HG03565 (cell line): Measurements from ENCODE around the gene NECTIN1.

Experiments used
- ATAC-seq: cut with Tn5 transposase; IDR thresholded peaks from one replicate; pipeline ENCODE4 v1.9.1; 2021; ENCODE audit warnings: mild to moderate bottlenecking, moderate library complexity; ENCODE audit not compliant: unreplicated experiment

Gene NECTIN1

DNA sequence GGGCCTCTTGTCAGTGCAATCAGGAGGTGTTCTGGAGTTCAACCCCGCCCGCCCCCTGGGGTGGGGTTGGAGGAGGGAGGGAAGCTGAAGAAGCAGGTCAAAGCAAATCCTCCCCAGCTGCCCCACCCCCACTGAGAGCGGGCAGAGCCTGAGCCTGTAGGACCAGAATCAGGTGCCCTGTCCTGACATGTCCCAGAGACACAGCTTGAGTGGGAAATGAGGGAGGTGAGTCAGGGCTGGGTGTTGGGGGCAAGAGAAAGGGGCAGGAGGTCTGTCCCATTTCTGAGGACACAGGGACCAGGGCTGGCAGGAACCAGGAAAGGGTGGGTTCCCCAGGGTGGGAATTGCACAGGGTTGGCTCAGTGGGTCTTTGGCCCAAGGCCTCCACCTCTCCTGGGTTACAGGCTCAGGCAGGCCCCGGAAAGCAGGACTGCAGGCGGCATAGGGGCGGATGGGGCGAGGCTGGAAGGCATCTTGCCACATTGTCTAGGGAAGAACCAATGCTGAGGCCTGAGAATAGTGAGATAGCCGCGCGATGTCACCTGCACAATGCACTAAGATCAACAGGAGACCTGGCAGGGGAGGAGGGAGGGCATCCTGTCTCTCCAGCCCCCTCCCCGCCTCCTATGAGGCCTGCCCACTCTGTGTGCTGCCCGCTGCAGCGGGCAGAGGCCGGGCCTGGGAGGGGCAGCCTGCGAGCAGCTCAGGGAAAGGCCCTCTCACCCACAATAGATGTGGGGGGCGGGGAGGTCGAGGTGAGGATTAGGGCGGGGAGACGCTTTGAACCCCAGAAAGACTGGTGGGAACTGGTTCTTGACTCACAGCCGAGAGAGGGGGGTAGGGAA lies 32.4 kb downstream of the NECTIN1 start:
- ATAC-seq = no peak

DNA sequence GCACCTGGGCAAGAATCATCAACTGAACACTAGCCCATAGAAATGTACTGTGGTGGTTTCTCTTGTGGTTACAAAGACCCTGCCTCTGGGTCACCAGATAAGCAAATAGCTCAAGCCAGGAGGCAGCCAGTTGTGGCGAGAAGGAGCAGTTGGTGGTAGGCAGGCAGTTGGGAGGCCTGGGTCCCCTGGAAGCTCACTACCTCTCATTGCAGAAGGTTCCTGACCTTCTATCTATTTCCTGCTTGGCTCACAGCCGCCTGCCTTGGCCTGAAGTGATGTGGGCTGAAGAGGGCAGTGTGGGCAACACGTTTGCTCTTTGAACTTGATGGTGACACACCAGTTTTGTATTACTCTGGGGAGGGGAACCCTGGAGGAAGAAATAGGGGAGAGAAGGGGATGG lies 34.7 kb downstream of the NECTIN1 start:
- ATAC-seq = no peak

DNA sequence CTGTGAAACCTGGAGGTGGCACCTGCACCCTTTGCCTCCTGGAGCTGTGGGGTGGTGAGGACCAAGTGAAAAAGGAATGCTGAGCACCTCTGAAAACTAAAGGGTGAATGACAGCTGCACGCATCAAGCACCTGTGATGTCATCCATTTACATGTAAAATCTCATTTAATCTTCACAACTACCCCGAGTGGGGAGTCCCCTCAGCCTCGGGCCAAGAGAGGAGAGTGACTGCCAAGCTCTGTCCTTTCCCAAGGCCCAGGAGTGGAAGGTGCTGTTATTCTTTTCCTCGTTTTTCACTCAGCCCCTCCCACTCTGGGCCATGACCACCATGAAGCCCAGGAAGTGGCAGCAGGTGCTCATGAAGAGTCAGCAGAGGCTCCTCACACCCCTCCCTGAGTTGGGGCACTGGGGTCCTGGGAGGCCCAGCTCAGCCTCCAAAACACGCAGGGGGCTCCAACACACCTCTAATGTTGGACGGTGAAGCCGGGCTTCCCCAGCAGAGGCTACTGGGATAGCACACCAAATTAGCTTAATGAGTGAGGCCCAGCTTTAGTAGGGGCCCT lies 35.7 kb downstream of the NECTIN1 start:
- ATAC-seq = no peak

DNA sequence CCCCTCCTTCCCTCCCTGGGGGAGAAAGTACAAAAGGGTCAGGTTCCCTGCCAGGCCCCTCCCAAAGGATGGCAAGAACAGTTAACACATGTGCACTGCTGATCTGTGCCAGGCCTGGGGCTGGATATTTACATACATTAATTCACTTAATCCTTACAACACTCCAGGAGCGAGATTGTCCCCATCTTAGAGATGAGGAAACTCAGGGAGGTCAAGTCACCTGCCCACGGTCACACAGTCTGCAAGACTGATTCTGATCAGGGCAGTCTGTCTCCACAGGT lies 36.5 kb downstream of the NECTIN1 start:
- no peak for ATAC-seq

DNA sequence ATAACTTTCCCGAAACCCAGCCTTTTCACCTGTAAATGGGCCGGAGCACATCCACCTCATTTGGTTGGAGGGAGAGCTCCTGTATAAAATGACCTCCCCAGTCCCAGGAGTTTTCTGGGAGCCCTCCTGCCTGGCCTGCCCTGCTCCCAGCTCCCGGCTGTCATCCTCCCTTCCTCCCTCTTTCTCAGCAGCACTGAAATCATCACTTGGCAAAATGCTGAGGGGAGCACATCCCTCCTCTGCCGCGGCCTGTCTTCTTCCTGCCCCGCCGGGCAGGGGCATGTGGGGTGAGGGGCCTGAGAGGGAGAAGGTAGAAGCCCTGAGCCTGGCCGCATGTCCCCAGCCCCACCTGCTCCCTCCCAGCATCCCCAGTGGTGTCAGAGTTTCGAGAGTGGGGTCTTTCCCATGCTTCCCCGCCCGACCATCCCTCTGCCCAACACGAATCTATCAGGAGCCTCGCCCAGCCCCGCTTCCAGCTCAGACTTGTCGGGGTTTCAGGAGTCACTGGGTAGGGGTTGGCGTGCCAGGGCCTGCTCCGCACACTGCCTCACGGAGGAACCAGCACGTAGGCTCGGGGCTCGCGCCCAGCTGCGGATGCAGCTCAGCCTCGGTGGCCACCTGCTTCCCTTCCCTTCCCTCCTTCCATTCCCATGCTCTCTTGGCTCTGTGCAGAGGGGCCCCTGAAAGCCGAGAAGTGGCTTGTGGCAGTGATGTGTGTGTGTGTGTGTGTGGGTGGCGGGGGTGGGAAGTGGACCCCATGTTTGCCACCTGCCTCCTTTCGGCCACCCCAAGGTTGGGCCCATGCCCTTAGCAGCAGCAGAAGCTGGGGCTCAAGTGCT lies 37.1 kb downstream of the NECTIN1 start:
- ATAC-seq = no peak

DNA sequence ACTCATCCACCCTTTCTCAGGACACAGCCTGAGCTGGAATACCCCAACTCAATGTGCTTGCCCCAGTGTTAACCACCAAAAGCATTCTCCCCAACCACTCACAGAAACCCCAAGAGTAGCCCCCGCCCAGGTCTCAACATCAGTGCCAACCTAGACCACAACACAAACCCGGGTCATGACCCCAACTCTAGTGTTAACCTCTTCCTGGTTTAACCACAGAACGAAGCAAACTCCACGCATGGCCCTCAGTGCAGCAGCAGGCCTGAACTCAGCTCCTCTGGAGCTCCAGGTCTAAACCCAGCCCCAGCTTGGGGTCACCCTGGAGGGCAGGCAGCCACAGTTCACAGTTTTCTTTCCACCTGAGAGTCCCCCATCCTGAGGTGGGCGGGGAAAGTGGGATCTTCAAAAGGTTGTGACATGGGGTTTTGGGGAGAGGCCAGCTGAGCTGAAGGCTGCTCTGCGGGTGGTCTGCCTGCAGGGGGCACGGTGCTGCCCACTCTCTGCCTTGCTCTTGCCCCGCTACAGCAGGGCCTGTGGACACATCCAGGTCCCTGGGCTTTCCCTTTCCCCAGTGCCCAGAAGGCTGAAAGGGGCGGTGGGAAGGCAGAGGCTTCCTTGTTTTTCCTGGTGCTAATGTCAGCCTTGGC lies 37.9 kb downstream of the NECTIN1 start:
- ATAC-seq = no peak

DNA sequence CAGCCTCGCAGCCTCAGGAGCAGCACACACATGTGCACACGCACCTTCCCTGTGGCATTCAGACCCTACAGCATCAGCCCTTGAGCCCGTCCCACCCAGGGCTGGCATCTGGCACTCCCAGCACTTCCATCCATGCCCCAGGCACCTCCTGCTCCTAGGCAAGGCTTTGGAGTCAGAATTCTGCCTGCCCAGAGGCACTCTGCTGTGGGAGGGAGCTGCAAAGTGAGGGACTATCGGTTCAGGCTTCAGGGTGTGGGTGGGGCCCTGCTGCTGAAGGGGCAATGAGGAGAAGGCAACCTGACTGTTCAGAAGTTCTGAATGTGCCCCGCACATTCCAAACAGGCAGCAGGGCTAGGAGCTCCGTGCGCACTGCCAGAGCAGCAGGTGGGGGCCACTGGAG lies 39.7 kb downstream of the NECTIN1 start:
- ATAC-seq = no peak

DNA sequence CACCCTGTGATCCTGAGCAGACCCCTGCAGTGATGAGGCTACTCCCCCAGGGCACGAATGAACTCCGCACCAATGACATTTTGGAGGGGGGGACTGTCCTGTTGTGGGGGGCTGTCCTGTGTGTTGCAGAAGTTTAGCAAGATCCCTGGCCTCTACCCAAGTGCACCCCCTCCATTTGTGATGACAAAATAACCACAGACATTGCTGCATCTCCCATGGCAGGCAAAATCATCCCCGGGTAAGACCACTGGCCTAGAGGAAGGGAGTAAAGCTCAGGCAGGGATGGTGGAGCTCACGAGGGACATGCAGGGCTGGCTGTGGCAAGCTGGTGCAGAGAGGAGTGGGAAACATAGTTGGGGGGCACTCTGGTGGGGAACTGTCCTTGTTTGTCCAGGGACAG lies 40.6 kb downstream of the NECTIN1 start:
- ATAC-seq = no peak

DNA sequence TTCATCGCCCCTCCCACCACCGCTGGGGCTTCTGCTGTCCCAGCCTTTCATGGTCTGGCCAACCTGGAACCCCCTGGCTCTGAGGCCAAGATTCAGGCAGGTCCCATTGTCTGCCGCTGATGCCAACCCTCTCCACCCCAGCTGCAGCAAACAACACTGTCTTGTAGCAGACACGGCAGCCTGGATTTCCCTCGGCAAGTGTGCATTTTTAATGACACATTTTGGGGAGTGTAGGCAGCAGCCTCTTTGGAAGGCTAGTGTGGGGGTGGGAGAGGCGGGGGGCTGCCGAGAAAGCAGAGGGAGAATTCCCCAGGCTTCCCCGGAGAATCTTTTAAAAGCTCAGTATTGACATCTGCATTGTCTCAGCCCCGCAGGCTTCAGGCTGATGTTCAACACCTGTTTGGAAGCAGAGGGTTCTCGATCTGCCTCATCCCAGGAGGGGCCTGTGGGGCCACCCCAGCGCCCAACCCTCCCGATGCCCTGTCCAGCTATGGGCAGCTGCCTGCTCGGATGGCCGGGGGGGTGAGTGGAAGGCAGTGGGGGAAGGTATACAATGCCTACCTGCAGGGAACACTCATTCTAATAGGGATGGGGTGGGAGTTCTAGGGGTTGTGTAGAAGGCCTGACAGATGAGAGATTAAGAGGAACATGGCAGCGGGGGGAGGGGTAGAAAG lies 41.5 kb downstream of the NECTIN1 start:
- ATAC-seq = no peak

DNA sequence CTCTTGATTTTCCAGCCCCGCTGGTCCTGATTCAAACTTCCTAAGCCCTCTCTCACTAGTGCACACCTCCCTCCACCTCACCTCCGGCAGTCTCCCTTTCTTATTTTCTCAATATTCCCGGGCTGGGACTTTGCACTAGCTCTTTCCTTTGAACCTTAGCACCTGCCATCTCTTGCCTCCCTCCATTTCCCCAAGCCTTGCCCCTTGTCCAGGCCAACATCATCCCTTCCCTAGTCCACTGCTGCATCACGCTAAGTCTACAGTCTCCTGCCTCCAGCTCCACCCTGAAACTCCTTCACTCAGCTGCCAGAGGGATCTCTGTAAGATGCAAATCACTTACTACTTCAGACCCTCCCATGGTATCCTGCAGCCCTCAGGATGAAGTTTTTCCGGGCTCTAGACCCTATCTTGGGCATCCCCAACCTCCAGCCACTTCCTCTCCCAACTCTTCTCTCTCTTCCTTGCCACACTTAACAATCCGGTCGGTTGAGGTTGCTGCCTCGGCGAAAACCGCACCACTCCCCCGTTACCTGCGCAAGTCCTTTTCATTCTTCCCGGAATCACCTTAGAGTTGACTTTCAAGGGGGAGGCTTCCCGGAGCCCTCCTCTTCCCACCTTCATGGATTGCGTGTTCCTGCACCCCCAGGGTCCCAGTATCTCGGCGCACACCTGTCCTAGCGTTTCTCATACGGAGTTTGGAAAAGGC lies 42.7 kb downstream of the NECTIN1 start:
- no peak for ATAC-seq

DNA sequence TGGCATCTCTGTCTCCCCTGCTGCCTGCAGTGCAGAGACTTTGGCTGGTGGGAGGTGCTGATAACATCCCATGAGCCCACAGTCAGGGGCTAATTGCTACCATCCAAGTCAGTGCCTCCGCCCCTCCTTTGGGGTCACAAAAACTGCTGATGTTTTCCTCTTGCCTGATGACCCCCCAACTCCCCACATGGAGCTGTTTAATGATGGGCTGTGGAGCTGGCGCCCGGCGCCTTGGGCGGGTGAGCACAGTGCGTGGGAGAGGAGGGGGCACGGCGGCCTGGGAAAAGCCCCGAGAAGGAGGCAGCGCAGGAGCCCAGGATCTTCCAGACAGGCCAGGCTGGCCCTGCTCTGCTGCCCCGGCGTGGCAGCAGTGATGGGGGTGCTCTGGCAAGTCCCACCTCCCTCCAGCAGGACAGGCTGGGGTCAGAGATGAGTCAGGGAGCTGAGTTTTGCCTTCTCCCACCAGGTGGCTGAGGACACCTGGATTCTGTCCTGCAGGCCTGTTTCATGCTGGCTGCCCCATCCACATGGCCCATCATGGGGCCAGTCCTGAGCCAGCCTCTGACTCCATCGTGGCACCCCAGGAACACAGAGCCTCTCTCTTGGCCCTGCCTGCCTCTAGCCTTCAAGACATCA lies 43.8 kb downstream of the NECTIN1 start:
- ATAC-seq = no peak

DNA sequence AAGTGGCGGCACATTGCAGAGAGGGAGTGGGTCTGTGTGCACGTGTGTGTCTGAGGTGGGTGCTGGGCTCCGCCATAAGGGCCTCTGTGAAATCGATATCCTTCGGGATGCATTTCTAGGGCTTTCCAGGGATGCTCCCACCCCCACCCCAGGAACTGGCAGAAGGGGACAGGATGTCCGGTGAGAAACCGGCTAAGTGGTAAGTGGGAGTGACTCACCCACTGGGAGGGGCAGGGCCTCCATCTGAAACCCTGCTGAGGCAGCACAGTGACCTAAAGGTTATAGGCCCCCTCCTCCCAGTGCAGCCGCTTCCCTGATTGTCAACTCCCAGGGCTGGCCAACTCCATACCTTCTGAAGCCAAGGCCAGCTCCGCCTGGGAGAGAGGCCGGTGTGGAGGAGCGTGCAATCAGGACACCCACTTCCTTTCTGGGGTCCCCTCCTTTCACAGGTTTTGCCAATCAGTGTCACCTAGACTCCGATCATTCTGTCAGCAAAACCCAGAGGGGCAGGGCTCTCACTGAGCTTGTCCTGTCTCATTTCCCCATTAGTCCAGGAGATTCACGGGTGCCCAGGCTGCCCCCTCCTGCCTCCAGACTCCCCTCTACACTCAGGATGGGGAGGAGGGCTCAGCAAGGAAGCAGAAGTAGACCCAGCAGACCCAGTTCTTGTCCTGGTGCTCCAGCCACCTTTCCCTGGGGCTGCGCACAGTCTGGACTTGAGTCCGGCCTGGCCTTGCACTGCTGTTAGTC lies 44.5 kb downstream of the NECTIN1 start:
- no peak for ATAC-seq

DNA sequence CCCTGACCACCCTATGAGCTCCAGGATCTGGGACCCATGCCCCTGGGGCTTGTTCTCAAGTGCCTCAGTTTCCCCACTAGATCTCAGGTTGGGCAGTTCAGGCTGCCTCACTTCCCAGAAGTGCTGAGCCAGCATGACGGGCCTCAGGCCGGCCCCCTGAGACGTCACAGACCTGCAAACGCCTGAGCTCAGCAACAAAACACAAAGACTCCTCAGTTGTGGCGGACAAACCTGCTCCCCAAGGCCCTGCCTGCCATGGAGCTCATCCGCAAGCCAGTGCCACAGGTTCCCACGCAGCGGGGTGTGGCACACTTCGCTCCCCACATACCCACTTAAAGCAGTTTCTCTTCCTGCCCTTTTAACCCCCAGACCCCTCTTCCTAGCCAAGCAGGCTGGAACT lies 45.2 kb downstream of the NECTIN1 start:
- no peak for ATAC-seq

DNA sequence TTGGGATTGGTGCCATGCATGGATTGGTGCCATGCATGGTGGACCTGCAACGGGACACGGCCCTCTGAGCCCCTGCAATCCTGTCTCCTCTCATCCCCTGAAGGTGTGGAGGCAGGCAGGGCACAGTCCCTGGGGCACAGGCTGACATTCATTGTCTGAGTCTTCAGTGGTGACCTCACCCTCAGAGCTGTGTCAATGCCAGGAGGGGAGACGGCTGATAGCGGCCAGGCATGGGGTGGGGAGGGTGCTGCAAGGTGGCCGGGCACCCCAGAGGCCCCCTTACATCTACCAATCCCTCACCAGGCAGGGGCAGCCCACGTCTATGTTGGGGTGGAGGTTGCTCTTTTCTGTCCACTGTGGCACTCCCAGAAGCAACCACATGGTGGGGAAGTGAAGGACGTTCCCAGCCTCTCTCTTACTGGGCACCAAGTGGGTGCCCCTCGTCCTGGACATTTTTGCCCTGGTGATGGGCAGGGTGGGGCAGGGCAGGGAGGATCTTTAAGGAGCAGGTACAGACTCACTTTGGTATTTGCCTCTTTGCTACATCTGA lies 47.6 kb downstream of the NECTIN1 start:
- ATAC-seq = no peak

DNA sequence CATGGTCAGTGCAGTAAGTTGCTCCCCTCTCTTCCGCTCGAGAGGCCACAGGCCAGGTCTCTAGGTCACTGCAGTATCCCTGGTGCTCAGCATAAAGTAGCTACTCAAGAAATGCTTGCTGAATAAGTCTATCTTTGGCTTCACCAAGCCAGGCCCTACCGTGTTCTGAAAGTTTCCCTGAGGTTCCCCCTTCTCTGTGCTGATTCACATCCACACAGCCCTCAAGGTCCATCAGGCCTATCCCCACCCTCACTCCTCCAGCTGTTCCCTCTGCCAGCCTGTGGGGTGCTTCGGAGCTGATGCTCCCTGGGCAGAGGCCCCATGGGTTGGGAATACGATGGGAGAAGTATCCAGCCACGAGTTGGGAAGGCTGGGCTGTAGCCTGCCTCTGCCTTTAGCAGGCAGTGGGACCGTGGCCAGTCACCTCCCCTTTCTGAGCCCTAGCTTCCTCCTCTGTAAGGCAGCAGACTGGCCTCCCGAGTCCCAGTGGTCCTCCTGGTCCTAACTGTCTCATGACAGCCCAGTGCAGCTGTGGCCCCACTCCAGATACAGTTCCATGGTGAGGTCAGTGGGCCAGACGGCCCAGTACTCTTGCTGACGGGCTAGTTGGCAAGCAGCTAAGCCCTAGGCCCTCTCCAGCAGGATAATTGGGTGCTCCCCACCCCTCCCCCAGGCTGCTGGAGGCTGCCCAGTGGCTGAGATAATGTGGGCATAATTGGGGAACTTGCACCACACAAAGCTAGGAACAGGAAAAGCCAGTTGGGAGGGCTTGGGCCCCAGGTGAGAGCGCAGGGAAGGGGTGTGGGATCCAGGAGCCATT lies 48.2 kb downstream of the NECTIN1 start:
- ATAC-seq = no peak

DNA sequence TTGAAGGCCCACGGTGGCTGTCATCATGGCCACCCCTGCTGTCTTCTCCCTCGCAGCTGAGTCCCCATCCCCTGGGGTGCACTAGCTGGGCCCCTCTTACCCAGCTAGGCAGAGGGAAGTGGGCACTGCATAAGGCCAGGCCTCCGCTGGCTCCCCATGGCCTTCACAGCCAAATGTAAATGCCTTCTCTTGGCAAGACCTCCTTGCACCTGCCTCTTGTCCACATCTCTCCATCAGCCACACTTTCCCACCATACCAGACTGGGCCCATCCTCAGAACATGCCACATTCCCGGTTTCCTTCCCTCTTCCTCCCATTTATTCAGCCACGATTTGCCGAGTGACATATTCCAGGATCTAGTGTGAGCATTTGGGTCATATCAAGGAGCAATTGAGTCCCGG lies 49.7 kb downstream of the NECTIN1 start:
- no peak for ATAC-seq

DNA sequence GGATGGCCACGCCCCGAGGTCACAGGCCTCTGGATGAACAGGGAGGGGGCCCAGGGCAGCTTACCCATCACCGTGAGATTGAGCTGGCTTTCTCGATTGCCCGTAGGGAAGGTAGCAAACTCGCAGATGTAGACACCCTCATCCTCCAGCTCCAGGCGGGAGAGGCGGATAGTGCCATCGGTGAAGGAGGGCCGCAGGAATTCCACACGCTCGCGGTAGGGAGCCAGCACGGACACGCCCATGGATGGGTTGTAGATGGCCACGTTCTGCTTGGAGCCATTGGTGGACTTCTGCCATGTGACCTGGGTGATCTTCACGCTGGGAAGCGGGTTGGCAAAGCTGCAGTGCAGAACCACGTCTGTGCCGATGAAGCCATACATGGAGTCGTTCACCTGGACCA lies 50.6 kb downstream of the NECTIN1 start:
- ATAC-seq = no peak

DNA sequence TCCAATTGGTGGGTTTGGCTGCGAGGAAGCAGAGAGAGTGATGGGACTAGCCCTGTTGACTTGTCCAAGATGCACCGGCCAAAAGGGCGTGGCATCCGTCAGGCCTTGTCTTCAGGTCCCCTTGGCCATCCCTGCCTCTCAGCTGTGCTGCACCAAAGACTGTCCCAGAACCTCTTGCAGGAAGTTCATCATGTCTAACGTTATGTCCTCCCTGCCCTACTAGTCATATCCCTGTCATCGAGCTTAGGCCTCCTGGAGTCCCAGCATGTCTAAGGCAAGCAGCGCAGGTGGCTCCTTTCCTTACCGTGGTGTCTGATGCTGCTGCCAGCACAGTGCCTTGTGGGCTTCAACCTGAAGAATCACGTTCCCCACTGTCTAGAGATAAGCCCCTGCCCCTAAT lies 51.2 kb downstream of the NECTIN1 start:
- no peak for ATAC-seq
